Psoas muscle (tissue), 8 donors: Measurements from ENCODE around the gene RRP7A. TPM values are rescaled to one million over a fixed set of nuclear protein-coding genes. Genes with fewer than 3 reads are reported as not detected.
"Not testable (repeated sequence)": the region's sequence is repeated elsewhere in the genome, so short reads cannot be mapped to it uniquely, and the experiment has no call there.

Source experiments
- ATAC-seq, 4 donors: fragments of 200-7000 bp; cut with Tn5 transposase; one replicate each; pipeline ENCODE4 v1.9.1; 2020; ENCODE audit warnings: moderate library complexity in 3 of 4, mild to moderate bottlenecking in 2 of 4
- DNase-seq, 2 donors: peaks; one replicate each; pipeline ENCODE4 v3.0.0-alpha.2; 2020
- H3K27ac ChIP-seq: fragments of 200-600 bp; one replicate; pipeline ENCODE4 v1.8.0; 2022
- H3K27me3 ChIP-seq, 3 donors: fragments of 200-600 bp in 1 of 3; one replicate each; pipeline versions ENCODE4 v1.6.1 to v1.8.0; 2013 to 2022; ENCODE audit warnings: low read length in 2 of 3, mild to moderate bottlenecking in 2 of 3, moderate library complexity in 1 of 3; ENCODE audit not compliant: insufficient read depth in 3 of 3
- H3K36me3 ChIP-seq, 2 donors: fragments of 200-600 bp in 1 of 2; one replicate each; pipeline versions ENCODE4 v1.6.1 to v1.8.0; 2013 to 2022; ENCODE audit warnings: low read depth in 1 of 2, mild to moderate bottlenecking in 1 of 2, moderate library complexity in 1 of 2; ENCODE audit not compliant: insufficient read depth in 1 of 2
- H3K4me1 ChIP-seq: fragments of 200-600 bp; one replicate; pipeline ENCODE4 v1.8.0; 2022
- H3K4me3 ChIP-seq: fragments of 200-600 bp; one replicate; pipeline ENCODE4 v1.8.0; 2022; ENCODE audit warnings: mild to moderate bottlenecking
- H3K9me3 ChIP-seq: fragments of 200-600 bp; one replicate; pipeline ENCODE4 v1.8.0; 2022
- WGBS, 3 donors: extraction: QIAGEN DNeasy Blood & Tissue Kit; methylation state at CpG; one replicate each; pipeline versions ENCODE4 v1.1.6 to v1.1.7; 2013; 5-methylcytosine and 5-hydroxymethylcytosine counted together
- intact Hi-C, 2 donors: fragments of 100-400 bp; cut with DNase I; formaldehyde crosslinking; loops; one replicate each; pipeline versions ENCODE4 v1.11.0 to v1.14.2; 2022
- polyA plus RNA-seq, 3 donors: library from polyadenylated mRNA; stranded (reverse); fragments of 200-250 nt; gene quantifications; one replicate each; pipeline ENCODE4 v1.2.3, GENCODE V29; 2013
- total RNA-seq, 4 donors: library from RNA; stranded (reverse); fragmentation: NEBNext Ultra II Directional in 2 of 4; extraction: Animal tissue kit (Norgen Biotek cat#: 25700) in 2 of 4; gene quantifications; one replicate each; pipeline versions ENCODE4 v1.2.1 to v1.2.4, GENCODE V29; 2021 to 2023
- TF ChIP-seq, protein P1 (sequence below): fragments of 200-600 bp; IDR thresholded peaks from one replicate; pipeline ENCODE4 v1.8.0; 2022; ENCODE audit warnings: antibody characterized with exemption
- donor health status: healthy with polysubstance abuse.
- donor health status: DM: no; HTN: no; CAD: no; lungs with moderate emphysema.
- donor health status: Bipolar disorder and iron deficiency.
- donor health status: healthy.
- donor health status: DM: yes; HTN: yes; CAD: no.
- donor health status: DM: no; HTN: no; CAD: no.
- donor health status: DM: no; HTN: no; CAD: no.
- donor health status: DM: yes; HTN: yes; CAD: no.

The RRP7A gene
- total and polyA plus RNA-seq, 7 donors = 5.7 to 34.8 (median 32.2) TPM

DNA sequence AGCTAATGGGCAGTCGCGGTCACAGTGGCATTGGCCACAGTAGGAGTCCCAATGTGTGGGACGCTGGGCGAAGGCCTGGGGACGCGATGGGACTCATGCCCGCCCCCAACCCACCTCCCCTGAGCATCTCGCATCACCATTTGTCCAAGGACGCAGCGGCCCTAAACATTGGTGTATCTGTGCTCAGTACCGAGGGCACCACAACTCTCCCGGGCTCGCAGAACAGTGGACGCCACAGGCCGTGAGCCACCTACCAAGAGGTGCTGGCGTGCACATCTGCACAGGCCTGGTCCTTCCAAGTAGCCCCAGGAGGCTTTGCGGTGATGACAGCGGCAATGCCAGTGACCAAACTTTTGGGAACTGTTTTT, 27.3 kb downstream of the RRP7A start:
- Histone ChIP-seq H3K9me3 (no peaks in the 10 kb centered on the region), H3K27ac (no peak overlapping the region), H3K36me3 (no peaks in the 10 kb centered on the region), H3K4me3 (no peak overlapping the region), H3K27me3 (peaks cover 0 to 7% (median 2%) of the 10 kb centered on the region in 3 donors), H3K4me1 (no peaks in the 10 kb centered on the region)
- no peak for ATAC-seq
- no peak for DNase-seq
- intact Hi-C loops = no loop called here
- 93 to 94% (median 93%) methylated on average over 18 of the region's 18 CpGs for WGBS, 3 donors
- TF ChIP-seq, protein P1, sequence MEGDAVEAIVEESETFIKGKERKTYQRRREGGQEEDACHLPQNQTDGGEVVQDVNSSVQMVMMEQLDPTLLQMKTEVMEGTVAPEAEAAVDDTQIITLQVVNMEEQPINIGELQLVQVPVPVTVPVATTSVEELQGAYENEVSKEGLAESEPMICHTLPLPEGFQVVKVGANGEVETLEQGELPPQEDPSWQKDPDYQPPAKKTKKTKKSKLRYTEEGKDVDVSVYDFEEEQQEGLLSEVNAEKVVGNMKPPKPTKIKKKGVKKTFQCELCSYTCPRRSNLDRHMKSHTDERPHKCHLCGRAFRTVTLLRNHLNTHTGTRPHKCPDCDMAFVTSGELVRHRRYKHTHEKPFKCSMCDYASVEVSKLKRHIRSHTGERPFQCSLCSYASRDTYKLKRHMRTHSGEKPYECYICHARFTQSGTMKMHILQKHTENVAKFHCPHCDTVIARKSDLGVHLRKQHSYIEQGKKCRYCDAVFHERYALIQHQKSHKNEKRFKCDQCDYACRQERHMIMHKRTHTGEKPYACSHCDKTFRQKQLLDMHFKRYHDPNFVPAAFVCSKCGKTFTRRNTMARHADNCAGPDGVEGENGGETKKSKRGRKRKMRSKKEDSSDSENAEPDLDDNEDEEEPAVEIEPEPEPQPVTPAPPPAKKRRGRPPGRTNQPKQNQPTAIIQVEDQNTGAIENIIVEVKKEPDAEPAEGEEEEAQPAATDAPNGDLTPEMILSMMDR = no peak

DNA sequence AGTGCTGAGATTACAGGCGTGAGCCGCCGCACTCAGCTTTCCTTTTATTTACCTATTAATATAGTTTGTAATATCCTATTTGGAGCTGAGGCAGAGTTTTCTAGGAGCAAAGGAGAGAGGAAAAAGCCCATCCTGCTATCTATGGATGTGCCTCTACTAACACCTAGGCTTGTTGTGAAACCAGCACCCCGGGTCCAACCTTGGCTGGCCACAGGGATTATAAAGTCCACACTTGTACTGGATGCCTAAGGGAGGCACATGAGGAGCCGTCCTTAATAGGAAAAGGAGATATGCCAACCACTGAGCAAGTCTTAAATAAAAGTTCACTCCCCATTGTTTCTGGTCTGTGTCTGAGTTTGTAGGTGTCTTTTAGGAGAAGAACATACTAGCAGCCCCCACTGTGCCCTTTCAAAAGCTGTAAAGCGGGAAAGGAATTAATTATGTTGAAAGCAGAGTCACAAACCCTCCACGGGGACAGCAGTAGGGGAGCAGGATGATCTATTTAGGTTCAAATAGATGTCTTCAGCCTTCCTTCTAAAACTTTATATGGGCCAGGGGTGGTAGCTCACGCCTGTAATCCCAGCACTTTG, 29.3 kb downstream of the RRP7A start:
- TF ChIP-seq, protein P1 = no peak
- Histone ChIP-seq H3K9me3 (no peaks in the 10 kb centered on the region), H3K27me3 (peaks cover 0 to 11% (median 2%) of the 10 kb centered on the region in 3 donors), H3K4me3 (no peak overlapping the region), H3K27ac (no peak overlapping the region), H3K36me3 (no peaks in the 10 kb centered on the region), H3K4me1 (no peaks in the 10 kb centered on the region)
- DNase-seq (no peak), ATAC-seq (no peak)
- 58 to 62% (median 59%) methylated on average over 8 of the region's 8 CpGs for WGBS, 3 donors
- intact Hi-C loops = no loop called here

DNA sequence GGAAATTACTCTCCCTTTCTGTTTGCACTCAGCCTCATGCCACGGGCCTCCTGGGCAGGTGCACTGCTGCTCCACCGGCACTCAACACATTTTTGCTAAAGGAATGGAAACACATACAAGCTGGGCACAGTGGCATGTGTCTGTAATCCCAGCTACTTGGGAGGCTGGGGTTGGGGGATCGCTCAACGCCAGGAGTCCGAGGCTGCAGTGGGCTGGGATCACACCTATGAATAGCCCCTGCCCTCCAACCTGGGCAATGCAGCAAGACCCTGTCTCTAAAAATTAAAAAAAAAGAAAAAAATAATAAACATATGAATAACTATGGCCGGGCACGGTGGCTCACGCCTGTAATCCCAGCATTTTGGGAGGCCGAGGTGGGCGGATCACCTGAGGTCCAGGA, 30.6 kb downstream of the RRP7A start:
- TF ChIP-seq, protein P1 = no peak
- ATAC-seq (no peak), DNase-seq (no peak)
- no peak overlapping the region for H3K4me3 ChIP-seq
- H3K36me3 ChIP-seq = no peaks in the 10 kb centered on the region
- no peaks in the 10 kb centered on the region for H3K4me1 ChIP-seq
- H3K27ac ChIP-seq = no peak overlapping the region
- no peaks in the 10 kb centered on the region for H3K9me3 ChIP-seq
- peaks cover 0 to 16% (median 2%) of the 10 kb centered on the region in 3 donors for H3K27me3 ChIP-seq
- intact Hi-C loops = no loop called here
- 83 to 88% (median 87%) methylated on average over 10 of the region's 10 CpGs for WGBS, 3 donors

DNA sequence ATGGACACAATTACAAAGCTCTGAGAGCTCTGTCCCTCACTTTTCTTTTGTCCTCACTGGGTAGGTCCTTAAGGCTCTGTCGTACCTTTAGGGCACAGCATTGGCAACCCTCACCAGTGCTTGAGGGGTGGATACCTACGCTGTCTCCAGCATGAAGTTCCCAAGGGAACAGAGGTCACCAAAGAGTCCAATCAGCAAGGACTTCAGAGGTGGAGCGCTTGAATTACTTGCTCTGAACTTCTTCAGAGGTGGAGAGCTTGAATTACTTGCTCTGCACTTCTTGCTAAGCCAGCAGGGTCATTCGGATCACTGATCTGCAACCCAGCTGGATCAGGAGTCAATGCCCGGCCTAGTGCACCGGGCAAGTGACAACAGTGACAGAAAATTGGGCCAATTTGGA, 35.1 kb downstream of the RRP7A start:
- Histone ChIP-seq H3K9me3 (no peaks in the 10 kb centered on the region), H3K27me3 (peaks cover 0 to 22% (median 0%) of the 10 kb centered on the region in 3 donors), H3K4me3 (no peak overlapping the region), H3K36me3 (no peaks in the 10 kb centered on the region), H3K4me1 (no peaks in the 10 kb centered on the region), H3K27ac (no peak overlapping the region)
- 40 to 47% (median 43%) methylated on average over 6 of the region's 6 CpGs for WGBS, 3 donors
- no peak for ATAC-seq
- DNase-seq = no peak
- TF ChIP-seq, protein P1 = no peak
- intact Hi-C loops = no loop called here

DNA sequence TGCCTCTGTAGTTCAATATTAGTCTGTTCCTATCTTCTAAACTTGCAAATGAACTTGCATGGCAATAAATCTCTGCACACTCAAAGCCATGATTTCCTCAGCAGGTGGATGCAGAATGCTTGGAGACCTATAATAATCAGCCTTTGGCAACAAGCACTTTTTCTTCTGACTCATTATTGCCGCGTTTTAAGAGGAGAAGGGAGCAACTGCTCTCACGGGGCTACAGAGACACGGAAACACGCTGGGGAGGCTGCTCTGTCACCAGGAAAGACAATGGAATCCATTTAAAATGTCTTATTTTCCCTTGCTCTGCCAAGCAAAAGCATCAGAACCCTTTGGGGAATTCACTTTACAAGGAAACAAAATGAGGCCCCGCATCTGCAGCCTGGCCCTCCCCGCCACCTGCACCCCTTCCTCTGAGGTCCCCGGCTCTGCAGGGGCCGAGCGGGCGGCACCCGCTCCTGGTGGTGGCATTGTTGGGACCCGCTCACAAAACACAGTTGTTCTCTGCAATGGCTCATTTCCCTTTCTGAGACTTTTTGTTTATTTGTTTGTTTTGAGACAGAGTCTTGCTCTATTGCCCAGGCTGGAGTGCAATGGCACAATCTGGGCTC, 35.9 kb downstream of the RRP7A start:
- H3K4me3 ChIP-seq, intact Hi-C loops, H3K27ac ChIP-seq, ATAC-seq, H3K36me3 ChIP-seq, H3K4me1 ChIP-seq, DNase-seq, H3K9me3 ChIP-seq: not testable (repeated sequence)
- WGBS, 3 donors = 0 to 30% methylated on average over 1 to 3 of the region's 13 CpGs; no CpG with 5 or more reads in 1 of the 3 donors
- peaks cover 0 to 26% (median 0%) of the 10 kb centered on the region in 3 donors for H3K27me3 ChIP-seq
